Endothelial cell of umbilical vein (primary cell): ENCODE data around the gene PCBD2. TPM values are rescaled to one million over a fixed set of nuclear protein-coding genes. Genes with fewer than 3 reads are reported as not detected.
"Not testable (repeated sequence)": the region's sequence is repeated elsewhere in the genome, so short reads cannot be mapped to it uniquely, and the experiment has no call there.

Experiments used
- BruUV-seq: library from RNA; stranded (reverse); fragments of 400-500 nt; replicated peaks from 2 replicates; lab custom pipeline; 2021; lab: Mats Ljungman, UMichigan
- CTCF ChIA-PET: fragments of 300-600, 350-600 bp; sonication (Branson Sonifier 250); formaldehyde crosslinking; loops from one replicate; lab custom pipeline; 2021; ENCODE audit warnings: antibody characterized with exemption, inconsistent platforms; lab: Charles Lee
- POLR2A ChIA-PET: fragments of 300-600, 350-600 bp; sonication (Branson Sonifier 250); formaldehyde crosslinking; loops from one replicate; lab custom pipeline; 2021; ENCODE audit warnings: antibody characterized with exemption, inconsistent platforms; lab: Charles Lee
- DNase-seq: peaks from one replicate; pipeline ENCODE4 v3.0.0-alpha.2; 2011; ENCODE audit warnings: low read depth, low spot score
- FAIRE-seq: peaks from 2 replicates; lab custom pipeline; 2011; peaks lifted over from hg19 to GRCh38; lab: Jason Lieb, UNC
- H2AFZ ChIP-seq: 2 replicates; pipeline ENCODE4 v1.6.0; 2012; ENCODE audit warnings: low read depth, low read length, control low read depth, inconsistent platforms
- H3K27ac ChIP-seq: 2 replicates; pipeline ENCODE4 v1.5.1; 2011; ENCODE audit warnings: low read depth, mild to moderate bottlenecking, control low read depth, low read length, moderate library complexity; ENCODE audit not compliant: insufficient read depth
- H3K27me3 ChIP-seq, 2 experiments: 2 replicates each; pipeline versions ENCODE4 v1.6.0 to v1.6.1; 2011; ENCODE audit warnings: low read length in 2 of 2, mixed read lengths in 1 of 2; ENCODE audit not compliant: control insufficient read depth in 2 of 2, insufficient read depth in 2 of 2
- H3K36me3 ChIP-seq, 2 experiments: 2 replicates in 1 of 2; 3 replicates in 1 of 2; pipeline ENCODE4 v1.5.1; 2011; ENCODE audit warnings: low read length in 2 of 2, mild to moderate bottlenecking in 1 of 2, moderate library complexity in 1 of 2; ENCODE audit not compliant: control insufficient read depth in 2 of 2, insufficient read depth in 2 of 2; ENCODE audit errors: extremely low read depth in 1 of 2
- H3K4me1 ChIP-seq: 3 replicates; pipeline ENCODE4 v1.5.1; 2011; ENCODE audit warnings: mild to moderate bottlenecking, low read length; ENCODE audit not compliant: control insufficient read depth, insufficient read depth; ENCODE audit errors: extremely low read depth
- H3K4me2 ChIP-seq: 2 replicates; pipeline ENCODE4 v1.6.1; 2011; ENCODE audit warnings: low read length, control low read depth, mixed read lengths; ENCODE audit not compliant: insufficient read depth
- H3K4me3 ChIP-seq, 3 experiments: fragments of 200-600 bp in 1 of 3; sonication (generic), shearing (Covaris generic) in 1 of 3; replicated peaks in 1 of 3; 2 replicates each; pipeline ENCODE4 v1.5.1; 2011 to 2016; ENCODE audit warnings: control low read depth in 3 of 3, low read length in 3 of 3, mild to moderate bottlenecking in 2 of 3, inconsistent platforms in 1 of 3, low read depth in 1 of 3, moderate library complexity in 1 of 3; ENCODE audit not compliant: insufficient read depth in 1 of 3
- H3K79me2 ChIP-seq: 2 replicates; pipeline ENCODE4 v1.6.0; 2012; ENCODE audit warnings: low read length, inconsistent platforms; ENCODE audit not compliant: control insufficient read depth, insufficient read depth
- H3K9ac ChIP-seq: replicated peaks from 2 replicates; pipeline ENCODE3; 2011; ENCODE audit warnings: low read length, control low read depth; ENCODE audit not compliant: insufficient read depth; ENCODE audit errors: extremely low read depth
- H3K9me1 ChIP-seq: replicated peaks from 3 replicates; pipeline ENCODE4 v1.6.0; 2011; ENCODE audit warnings: mild to moderate bottlenecking, low read length; ENCODE audit not compliant: control insufficient read depth, insufficient read depth; ENCODE audit errors: extremely low read depth
- H3K9me3 ChIP-seq: replicated peaks from 2 replicates; pipeline ENCODE4 v1.5.1; 2012; ENCODE audit warnings: low read length, inconsistent platforms; ENCODE audit not compliant: control insufficient read depth, insufficient read depth
- H4K20me1 ChIP-seq: replicated peaks from 2 replicates; pipeline ENCODE3; 2011; ENCODE audit warnings: mild to moderate bottlenecking, low read length; ENCODE audit not compliant: control insufficient read depth, insufficient read depth; ENCODE audit errors: extremely low read depth
- FOS ChIP-seq: IDR thresholded peaks from 2 replicates; pipeline ENCODE4 v1.6.1; 2011; ENCODE audit warnings: mild to moderate bottlenecking, low read length, moderate library complexity, borderline replicate concordance; ENCODE audit not compliant: insufficient read depth
- GATA2 ChIP-seq: IDR thresholded peaks from 2 replicates; pipeline ENCODE4 v1.7.0; 2011; ENCODE audit warnings: low read depth, mild to moderate bottlenecking, moderate library complexity, mixed read lengths, low read length; ENCODE audit not compliant: insufficient read length, insufficient read depth
- MAX ChIP-seq: IDR thresholded peaks from 2 replicates; pipeline ENCODE4 v1.6.1; 2011; ENCODE audit not compliant: insufficient read depth, insufficient read length
- MYC ChIP-seq: IDR thresholded peaks from one replicate; pipeline ENCODE4 v1.6.1; 2011; ENCODE audit warnings: mild to moderate bottlenecking, low read depth, low read length
- POLR2AphosphoS5 ChIP-seq: IDR thresholded peaks from 2 replicates; pipeline ENCODE4 v1.6.1; 2012; ENCODE audit warnings: low read depth, mild to moderate bottlenecking, control low read depth, low read length, moderate library complexity; ENCODE audit not compliant: insufficient read depth
- dilution Hi-C: fragments of 300-500 bp; cut with MboI; formaldehyde crosslinking; loops from one replicate; pipeline ENCODE4 v1.15.0; 2019; ENCODE audit warnings: low sequenced_read_pairs; ENCODE audit not compliant: extremely low pct_ligation_motif_present
- intact Hi-C: fragments of 100-400 bp; cut with micrococcal nuclease; formaldehyde crosslinking; loops from one replicate; pipeline ENCODE4 v1.10.0; 2022
- polyA plus RNA-seq, 4 experiments: library from polyadenylated mRNA; depleted of rRNA in 3 of 4; stranded (reverse) in 3 of 4; unstranded in 1 of 4; fragments of >200 nt; gene quantifications; 2 replicates each; pipeline versions ENCODE4 v1.2.1 to v1.2.3, GENCODE V29; 2011 to 2012; ENCODE audit warnings: missing spikeins in 1 of 4
- total RNA-seq: library from RNA; stranded (reverse); gene quantifications from 2 replicates; pipeline ENCODE4 v1.2.3, GENCODE V29; 2021
- TF ChIP-seq, protein P1 (sequence below), 2 donors: IDR thresholded peaks; 1 replicate in 1 of 2; 2 replicates in 1 of 2; pipeline ENCODE4 v1.5.1; 2011; ENCODE audit warnings: low read length in 2 of 2, mild to moderate bottlenecking in 2 of 2, moderate library complexity in 2 of 2, control low read depth in 1 of 2, inconsistent platforms in 1 of 2, low read depth in 1 of 2; ENCODE audit not compliant: insufficient read depth in 1 of 2; ENCODE audit errors: extremely low read depth in 1 of 2

Gene PCBD2
- total and polyA plus RNA-seq, 2 donors (not counting 3 experiments of a cell fraction or from before 2014, with no cell fraction given): 4.0 to 10.7 TPM

GRCh38 chr5:134879456-134879855 is 25.5 kb upstream of the PCBD2 start:
- dilution Hi-C loops (no loop called here), intact Hi-C loops (no loop called here)
- ChIA-PET CTCF (interaction anchor here (0.7 kb wide), 1 partner anchor 447 kb away, joined by 3 read pairs; no protein-coding TSS in a partner anchor), POLR2A (no interaction called here)
- DNase-seq: no peak
- TF ChIP-seq, protein P1, sequence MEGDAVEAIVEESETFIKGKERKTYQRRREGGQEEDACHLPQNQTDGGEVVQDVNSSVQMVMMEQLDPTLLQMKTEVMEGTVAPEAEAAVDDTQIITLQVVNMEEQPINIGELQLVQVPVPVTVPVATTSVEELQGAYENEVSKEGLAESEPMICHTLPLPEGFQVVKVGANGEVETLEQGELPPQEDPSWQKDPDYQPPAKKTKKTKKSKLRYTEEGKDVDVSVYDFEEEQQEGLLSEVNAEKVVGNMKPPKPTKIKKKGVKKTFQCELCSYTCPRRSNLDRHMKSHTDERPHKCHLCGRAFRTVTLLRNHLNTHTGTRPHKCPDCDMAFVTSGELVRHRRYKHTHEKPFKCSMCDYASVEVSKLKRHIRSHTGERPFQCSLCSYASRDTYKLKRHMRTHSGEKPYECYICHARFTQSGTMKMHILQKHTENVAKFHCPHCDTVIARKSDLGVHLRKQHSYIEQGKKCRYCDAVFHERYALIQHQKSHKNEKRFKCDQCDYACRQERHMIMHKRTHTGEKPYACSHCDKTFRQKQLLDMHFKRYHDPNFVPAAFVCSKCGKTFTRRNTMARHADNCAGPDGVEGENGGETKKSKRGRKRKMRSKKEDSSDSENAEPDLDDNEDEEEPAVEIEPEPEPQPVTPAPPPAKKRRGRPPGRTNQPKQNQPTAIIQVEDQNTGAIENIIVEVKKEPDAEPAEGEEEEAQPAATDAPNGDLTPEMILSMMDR (IDR thresholded peaks at IDR 0.05; ENCODE audit: extremely low read depth in 1 of 2, insufficient read depth in 1 of 2, low read depth in 1 of 2, low read length in 2 of 2): no peak
- TF ChIP-seq MAX (no peak), GATA2 (no peak), FOS (no peak), MYC (no peak), POLR2AphosphoS5 (no peak)
- Histone ChIP-seq H4K20me1 (no peaks in the 10 kb centered on the region), H3K27ac (no peak overlapping the region), H3K4me3 (no peak overlapping the region), H3K9ac (no peak overlapping the region), H2AFZ (no peak overlapping the region), H3K4me2 (no peak overlapping the region), H3K36me3 (peaks cover 0 to 4% of the 10 kb centered on the region in 2 experiments), H3K9me3 (no peaks in the 10 kb centered on the region), H3K9me1 (no peaks in the 10 kb centered on the region), H3K27me3 (no peaks in the 10 kb centered on the region), H3K4me1 (peaks cover 3% of the 10 kb centered on the region), H3K79me2 (peaks cover 23% of the 10 kb centered on the region)
- no peak for FAIRE-seq
- BruUV-seq: no TSS peak

DNA sequence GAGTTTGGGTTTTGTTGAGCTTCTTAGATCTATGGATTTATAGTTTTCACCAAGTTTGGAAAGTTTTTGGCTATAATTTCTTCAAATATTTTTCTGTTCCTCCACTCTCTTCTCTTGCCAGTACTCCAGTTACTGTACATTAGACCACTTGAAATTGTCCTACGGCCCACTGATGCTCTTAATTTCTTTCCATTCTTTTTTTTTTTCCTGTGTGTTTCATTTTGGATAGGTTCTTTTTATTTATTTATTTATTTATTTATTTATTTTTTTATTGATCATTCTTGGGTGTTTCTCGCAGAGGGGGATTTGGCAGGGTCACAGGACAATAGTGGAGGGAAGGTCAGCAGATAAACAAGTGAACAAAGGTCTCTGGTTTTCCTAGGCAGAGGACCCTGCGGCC is 24.0 kb upstream of the PCBD2 start:
- CTCF ChIA-PET, H3K27ac ChIP-seq, H3K4me1 ChIP-seq, H4K20me1 ChIP-seq, intact Hi-C loops, POLR2A ChIA-PET, dilution Hi-C loops, H3K36me3 ChIP-seq, H3K27me3 ChIP-seq, FAIRE-seq, BruUV-seq, H3K9ac ChIP-seq, H3K9me3 ChIP-seq, H3K4me2 ChIP-seq, DNase-seq, H2AFZ ChIP-seq, H3K9me1 ChIP-seq, H3K4me3 ChIP-seq: not testable (repeated sequence)
- H3K79me2 ChIP-seq: peaks cover 21% of the 10 kb centered on the region

- intact Hi-C loops, H2AFZ ChIP-seq, H3K4me2 ChIP-seq, FAIRE-seq, DNase-seq, H3K36me3 ChIP-seq, H3K9me1 ChIP-seq, H3K9me3 ChIP-seq, CTCF ChIA-PET, H3K9ac ChIP-seq, POLR2A ChIA-PET, BruUV-seq, H3K4me3 ChIP-seq, dilution Hi-C loops, H3K4me1 ChIP-seq, H3K27ac ChIP-seq, H3K27me3 ChIP-seq, H4K20me1 ChIP-seq: not testable (repeated sequence)
- H3K79me2 ChIP-seq: peaks cover 18% of the 10 kb centered on the region
These were observed 23.2 kb upstream of the PCBD2 start for GRCh38 chr5:134881711-134882110.
